LHCN-M2 (cell line): ENCODE measurements around the gene SLC25A26. TPM values are rescaled to one million over a fixed set of nuclear protein-coding genes. Genes with fewer than 3 reads are reported as not detected.
A peak's percentile ranks its signal among the peaks of the same experiment; 100 is the strongest.

Experiments
- DNase-seq: peaks from one replicate; pipeline ENCODE4 v3.0.0-alpha.2; 2012; ENCODE audit warnings: low read depth
- total RNA-seq: library from RNA; depleted of rRNA; stranded (reverse); fragments of >200 nt; gene quantifications from 2 replicates; pipeline ENCODE4 v1.2.3, GENCODE V29; 2014

SLC25A26 gene
- total RNA-seq, 1 experiment from 2014 or later = 25.9 TPM

DNA sequence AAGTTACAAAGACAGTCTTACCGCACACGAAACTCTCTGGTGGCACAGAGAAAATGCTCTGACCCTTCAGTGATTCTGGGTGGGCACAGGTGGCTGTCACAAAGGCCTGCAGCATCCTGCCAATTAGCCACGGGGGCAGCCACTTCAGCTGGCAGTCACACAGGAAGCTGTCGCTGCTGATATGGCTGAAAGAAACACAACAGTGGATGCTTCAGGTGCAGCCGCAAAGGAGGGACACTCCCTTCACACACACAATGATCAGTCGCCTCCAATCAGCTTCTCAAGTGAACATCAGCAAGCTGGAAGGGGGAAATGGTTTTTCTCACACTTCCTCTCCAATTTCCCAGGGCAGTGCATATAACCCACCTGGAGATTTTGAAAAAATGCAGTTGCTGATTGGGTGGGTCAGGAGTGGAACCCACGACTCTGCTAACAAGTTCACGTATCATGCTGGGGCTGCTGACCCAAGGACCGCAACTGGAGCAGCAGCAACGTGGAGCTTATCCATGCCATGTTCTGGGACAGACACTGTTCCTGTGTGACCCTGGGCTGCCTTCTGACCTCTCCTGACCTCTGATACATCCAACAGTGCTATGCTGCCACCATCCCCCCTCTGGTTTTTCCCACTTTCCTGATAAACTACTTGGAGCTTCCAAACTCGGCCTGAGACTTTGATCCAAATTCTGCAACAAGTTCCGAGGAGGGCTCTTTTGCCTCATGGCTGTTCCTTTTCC lies 173.4 kb downstream of the SLC25A26 start:
- no peak for DNase-seq

DNA sequence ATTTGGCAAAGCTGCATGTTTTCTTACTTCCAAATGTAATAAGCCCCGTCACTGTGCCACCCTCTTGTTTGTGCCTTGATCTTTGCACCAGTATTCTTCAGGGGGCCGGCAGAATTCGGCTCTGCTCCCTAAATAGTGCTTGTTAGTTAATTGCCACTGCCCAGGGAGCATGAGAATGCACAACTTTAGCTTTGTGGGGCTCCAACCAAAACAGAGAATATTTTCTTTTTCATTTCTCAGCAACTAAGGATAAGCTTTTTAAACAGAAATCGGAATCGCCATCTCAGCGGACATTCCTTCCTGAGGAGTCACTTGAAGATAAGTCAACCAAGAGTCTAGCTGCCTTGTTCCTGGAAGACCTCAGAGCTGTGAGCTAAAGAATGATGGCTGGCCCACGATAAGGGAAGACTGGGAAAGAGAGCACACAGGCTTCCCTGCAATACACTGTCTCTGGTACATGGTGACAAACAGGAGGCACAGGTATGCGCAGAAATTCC lies 174.0 kb downstream of the SLC25A26 start:
- DNase-seq = no peak

DNA sequence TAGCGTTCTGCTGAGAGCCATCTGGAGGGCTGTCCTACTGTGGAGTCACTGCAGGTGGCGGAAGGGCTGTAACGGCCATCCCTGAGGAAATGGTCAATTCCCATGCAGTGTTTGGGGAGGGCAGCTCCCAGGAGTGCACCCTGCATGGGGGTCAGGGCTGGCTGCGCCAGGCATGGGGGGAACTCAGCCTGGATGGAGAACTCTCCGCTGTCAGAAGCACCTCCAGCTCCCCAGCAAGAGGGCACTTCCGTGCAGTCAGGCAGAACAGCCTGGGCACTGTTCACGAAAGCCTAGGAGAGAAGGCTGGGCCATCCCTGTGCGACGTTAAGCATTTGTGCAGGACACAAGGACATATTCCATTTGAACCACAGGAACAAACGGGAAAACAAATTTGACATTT lies 174.8 kb downstream of the SLC25A26 start:
- no peak for DNase-seq

DNA sequence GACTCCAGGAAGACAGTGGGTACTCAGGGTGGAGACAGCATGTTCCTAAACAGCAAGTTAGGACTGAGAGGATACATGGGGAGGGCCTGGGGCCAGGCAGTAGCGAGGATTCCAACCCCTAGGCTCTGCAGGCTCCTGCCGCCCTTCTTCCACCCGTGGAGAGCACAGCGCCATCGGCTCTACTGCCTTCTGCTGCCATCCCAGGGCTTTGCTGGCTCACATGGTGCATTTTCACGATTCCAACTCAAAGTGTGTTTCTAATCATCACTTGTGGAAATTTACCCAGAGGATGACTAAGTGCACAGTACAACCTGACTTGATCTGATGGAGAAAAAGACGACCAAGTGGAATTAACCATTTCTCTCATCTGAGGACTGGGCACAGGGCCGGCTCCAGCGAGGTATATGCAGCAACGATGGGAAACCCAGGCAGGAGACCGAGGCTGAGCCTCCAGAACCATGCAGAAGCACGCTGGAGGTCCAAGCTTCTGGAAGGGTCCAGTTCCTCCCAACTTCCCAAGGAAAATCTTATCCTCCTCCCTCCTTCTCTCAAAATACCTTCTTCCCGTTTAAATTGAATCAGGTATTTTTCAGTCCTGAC lies 175.5 kb downstream of the SLC25A26 start:
- DNase-seq = no peak

DNA sequence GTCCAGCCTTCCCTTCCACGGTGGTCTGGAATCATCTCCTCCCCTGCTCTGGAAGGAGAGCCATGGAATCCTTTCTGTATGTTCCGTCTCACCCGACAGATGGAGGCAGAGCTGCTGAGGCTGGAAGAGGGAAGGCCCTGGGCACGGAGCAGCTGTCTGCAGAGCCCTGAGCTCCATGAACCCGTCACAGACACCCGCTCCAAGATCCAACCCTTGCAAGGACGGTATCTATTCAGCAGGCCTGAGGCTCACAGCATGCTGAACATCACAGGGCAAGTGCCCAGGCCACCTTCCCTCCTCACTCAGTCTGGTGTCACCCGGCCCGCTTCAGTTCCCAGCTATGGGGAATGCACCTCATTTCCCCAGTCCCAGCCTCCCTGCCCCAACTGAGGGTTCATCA lies 176.1 kb downstream of the SLC25A26 start:
- no peak for DNase-seq

DNA sequence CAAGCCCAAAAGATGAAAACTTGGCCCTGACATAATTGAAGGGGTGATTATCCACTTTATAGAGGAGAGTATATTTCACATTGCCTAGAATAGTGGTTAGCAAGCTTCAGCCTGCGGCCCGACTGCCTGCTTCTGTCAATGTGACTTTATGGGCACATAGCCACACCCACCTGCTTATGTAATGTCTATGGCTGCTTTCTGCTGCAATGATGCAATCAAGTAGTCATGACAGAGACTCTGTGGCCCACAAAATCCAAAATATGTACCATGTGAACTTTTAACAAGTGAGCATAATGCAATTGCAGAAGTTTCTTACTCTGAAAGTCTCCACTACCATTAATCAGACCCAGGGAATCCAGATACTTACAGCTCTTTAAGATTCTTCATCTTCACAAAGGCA lies 176.9 kb downstream of the SLC25A26 start:
- DNase-seq = peak; percentile 18

DNA sequence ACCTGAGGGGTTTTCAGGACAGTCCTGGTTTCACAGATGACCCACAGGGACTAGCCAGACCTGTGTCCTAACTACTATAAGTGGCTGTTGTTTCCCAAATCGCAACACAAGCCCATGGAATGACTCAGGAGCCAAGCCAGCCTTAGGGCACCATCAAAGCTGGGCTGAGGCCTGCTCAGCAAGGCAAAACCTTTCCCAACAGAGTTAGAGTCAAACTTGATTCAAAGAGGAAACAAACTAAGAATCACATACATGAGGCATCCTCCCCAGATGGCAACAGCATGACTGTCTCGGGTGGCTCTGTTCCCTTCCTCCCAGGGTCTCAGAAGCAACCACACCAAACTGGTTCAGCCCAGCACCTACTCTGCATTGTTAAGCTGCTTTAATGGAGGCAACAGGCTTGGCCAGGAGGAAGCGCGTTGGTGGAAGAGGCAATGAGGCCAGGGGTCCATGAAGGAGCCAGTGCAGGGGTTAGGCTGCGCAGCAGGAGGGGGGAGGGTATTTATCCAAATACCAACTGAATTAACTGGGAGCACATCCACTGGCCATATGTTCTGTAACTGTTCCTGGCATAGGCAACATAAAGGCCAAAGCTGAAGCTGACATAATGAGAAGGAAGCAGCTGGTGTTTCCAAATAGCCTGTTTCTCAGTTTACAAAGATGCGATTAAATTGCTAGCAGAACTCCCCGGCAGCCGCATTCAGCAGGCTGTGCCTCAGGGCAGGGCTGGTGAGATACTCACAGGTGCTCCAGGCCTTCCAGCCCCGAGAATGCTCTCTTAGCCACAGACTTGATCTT lies 177.6 kb downstream of the SLC25A26 start:
- DNase-seq = no peak

DNA sequence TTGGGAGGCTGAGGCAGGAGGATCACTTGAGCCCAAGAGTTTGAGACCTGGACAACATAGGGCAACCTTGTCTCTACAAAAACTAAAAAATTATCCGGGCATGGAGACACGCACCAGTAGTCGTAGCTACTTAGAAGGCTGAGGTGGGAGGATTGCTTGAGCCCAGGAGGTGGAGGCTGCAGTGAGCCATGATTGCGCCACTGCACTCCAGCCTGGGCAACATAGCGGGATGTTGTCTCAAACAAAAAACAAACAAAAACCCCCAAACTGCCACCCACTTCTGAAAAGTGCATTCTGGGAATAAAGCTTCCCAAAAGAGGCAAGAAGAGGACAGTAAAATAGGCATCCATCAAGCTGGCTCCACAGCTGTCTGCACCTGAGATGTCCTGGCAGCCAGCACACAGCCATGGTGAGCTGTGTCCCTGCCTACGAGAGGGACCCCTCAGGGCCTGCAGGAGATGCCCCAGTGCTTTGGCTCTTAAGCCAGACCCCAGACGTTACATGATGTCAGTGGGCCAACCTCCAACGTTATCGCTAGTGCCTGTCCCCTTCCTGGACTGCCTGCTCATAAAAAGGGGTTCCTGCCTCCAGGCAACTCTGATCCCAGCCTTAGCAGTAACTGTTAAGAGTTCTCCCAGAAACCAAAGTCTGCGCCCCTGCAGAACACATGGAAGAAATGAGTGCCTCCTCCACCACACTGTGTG lies 178.9 kb downstream of the SLC25A26 start:
- DNase-seq = no peak

DNA sequence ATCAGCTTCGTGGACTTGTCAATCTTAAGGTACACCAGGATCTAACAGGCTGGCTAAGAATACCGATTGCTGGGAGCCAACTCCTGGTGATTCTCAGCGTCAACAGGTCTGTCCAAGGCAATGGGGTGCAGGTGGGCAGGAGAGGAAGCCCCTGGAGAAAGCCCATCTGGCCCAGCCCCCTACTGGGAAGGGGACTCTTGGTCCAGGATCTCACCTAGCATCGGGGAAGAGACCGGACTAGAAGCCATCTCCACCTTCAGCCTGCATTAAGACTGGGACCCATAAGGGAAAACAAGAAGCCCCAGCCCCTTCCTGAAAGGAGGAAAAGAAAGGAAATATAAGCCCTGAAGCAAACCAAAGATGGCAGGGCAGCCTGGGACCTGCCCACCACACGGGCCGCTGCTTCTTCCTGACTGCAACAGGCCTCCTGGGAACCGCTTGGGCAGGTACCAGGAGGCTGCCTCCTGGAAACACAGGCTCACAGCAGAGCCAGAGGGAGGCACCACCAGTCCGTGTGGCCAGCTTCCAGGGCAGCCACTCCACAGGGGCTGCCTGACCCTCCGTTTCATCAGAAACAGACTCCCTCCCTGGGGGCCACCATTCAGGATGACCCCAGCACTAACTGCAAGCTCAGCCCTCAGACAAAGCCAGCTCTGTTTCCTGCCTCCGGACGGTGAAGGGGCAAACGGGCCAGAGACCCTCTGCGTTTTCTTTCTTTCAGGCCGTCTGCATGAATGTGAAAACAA lies 179.8 kb downstream of the SLC25A26 start:
- DNase-seq = no peak

DNA sequence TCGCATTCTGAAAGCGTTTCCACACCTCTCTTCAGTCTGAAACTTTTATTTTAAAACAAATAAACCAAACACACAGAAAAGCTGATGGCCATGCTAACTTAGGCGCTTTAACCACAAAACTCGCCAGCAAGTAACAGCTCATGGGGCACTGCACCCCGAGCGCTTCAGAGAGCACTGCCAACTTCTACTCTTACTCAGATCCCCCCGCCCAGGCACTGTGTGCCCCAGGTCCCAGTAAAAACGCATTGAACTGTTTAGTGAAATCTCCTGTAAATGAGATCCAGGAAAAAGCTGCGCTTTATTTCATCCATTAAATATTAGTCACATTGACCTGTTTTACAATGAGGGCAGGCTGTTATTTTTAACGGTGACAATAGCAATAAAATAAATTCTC lies 180.4 kb downstream of the SLC25A26 start:
- DNase-seq = no peak

DNA sequence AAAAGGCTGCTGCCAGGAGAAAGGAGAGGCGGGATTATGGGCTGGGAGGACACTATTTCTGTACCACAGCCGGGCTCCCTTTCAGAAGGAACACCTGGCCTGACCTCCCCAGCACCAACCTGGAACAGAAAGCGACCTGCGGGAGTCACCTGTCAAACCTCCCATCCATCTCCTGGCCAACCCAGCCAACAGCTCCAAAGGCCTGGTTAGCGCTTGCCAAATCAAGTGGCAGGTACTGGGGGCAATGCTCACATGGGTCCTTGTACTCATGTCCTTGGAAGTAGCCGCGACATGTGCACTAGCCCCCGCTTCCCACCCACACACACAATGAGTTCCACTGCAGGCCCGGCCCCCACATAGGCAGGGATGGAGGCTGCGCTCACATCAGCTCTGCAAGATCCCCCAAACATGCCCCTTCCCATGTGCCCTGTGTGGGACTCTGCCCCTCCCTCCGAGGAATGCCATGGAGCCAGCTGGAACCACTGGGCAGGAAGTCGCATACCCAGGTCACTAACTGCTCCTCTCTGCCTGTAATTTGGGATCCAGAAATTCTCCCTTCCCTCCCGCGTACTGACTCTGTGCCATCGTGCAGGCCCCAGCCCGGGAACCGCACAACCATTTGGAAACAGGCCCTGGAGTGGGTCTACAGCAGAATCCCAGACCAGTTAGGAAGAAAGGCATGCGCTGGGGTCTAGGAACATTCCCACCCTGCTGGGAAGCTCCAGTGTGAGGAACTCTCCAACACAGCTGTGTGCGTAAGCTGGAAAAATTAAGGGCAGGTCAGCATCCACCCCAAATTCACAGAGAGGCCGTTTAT lies 181.1 kb downstream of the SLC25A26 start:
- no peak for DNase-seq

DNA sequence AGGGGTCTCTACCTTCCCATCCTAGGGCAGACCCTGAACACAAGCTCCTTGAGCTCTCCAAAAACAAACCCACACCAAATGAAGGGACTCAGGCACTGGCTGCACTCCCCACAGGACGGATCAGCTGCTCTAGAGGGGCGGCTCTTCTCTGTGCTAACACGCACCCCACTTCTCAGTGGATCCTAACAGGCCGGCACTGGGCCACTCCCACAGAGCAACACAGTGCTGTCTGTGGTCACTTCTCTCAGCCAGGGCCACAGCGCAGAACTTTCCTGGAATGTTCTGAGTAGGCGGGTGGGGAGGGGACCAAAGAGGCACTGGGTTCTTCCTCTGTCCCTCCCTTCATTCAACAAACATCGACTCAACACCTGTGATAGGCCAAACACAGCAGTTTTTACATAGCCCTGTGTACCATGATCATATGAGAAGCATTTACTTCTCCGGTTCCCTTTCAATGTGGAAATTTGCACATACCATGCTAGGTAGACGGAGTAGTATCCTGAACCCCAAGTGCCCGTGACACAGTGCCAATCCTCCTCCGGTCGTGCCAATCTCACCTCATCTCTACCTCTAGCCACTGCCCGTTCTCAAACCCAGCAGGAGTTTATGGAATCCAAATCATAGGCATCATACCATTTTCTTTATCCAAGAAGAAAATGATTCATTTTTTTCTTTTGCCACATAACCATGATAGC lies 181.9 kb downstream of the SLC25A26 start:
- DNase-seq = no peak

DNA sequence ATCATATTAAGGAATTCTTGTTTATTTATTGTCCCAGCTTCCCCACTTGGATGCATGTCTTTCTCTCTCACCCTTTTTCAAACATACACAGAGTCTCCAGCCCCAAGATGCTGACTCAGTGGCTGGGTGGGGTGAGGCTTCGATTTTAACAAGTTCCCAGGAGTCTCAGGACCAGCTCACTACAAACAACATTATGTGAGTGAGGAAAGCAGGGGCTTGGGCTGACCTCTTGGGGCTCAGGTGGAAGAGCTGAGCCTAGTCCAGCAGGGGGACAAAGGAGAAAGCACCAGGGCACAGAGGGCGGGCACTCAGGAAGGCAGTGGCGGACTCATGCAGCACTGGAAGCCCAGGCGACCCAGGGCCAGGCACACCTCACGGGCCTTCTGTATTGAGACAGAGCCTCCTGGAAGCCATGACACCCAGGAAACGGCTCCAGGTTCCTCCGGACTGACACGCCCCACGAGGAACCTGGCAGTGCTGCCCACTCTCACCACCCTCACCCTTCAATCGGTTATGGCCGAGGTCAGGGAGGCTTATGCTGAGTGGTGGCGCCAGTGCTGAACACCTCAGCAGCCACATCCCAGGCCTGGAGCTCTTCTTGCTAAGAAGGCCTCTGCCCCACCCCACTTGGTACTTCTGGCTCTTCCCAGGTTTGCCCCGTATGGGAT lies 182.7 kb downstream of the SLC25A26 start:
- DNase-seq = no peak

DNA sequence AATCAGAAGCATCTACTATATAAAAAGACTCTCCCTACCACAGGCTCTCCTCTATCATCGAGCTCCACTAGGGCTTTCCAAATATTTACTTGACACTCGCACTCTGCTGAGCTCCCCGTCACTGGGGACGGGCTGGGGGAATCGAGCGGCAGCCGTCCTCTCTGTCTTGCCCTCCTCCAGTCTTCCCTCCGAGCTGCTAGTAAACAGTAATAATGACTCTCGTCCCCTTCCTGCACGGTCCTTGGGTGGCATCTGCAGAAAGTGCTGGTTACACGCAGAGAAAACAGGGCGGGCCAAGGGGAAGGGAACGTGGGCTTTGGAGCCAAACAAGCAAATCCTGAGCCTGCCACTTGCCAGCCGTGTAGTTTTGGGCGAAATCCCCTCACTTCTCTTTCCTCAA lies 183.4 kb downstream of the SLC25A26 start:
- no peak for DNase-seq

DNA sequence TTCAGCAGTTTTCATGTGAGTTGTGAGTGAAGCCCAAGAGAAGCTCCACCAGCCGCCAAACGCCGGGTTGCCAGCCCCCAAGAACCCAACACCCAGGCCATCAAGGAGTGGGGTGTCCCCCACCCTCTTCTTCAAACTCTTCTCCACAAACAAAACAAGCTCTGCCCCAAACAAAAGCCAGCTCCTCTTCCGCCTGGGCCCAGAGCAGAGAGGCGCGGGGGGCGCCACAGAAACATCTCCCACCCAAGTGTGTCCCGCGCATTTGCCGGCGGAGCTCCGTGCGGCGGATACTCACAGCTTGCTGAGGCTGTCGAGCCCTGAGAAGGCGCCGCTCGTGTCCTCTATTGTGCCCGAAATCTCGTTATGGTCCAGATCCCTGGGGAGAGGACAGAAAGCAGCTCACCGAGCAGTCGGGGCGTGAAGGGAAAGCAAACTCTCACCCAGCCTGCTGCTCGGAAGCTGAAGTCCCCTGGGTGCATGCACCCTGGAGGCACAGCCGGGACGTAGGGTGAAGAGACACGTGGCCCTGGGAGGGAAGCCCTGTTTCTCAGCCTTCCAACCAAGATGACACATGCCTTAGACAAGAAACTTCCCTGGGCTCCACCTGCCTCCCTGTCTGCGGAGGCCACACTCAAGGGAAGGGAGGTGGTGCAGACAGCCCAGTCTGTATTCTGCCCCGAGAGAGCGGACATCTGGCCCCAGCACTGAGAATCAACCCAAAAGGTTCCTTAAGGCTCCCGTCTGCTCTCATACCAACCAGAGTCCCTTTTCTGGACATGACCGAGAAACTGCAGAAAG lies 184.3 kb downstream of the SLC25A26 start:
- DNase-seq = no peak

DNA sequence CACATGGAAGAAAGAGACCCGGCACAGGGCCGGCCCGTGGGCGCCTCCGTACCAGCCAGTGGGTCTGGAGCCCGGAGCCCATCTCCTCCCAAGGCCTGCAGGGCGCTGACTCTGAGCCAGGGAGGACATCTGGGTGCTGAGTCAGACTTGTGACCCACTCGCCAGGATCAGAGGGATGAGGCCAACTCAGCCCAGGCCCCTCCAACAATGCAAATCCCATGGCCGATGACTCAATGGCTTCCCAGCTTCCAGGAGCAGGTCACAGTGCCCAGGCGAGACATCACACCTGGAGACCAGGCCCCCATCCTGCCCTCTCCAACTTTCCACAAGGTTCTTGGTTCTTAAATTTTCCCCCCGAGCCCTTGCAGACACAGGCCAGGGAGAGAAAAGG lies 184.9 kb downstream of the SLC25A26 start:
- DNase-seq = peak; percentile 46

DNA sequence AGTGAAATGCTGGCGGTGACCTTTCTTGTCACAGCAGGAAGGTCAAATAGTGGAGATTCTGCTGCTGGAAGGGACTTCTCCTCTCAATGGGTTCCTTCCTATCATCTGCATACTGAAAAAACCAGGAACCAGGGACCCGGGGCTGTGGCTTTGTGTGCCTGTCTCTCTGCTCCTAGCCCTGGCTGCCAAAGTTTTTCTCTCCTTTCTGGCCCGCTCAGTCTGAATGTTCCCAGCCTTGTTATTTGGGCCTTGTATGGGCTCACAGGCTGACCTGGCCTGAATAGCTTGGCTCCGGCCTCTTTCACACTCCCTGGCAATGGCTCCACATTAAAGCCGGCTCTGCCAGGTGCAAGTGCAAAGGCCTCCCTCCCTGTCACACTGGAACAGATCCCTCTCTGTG lies 185.4 kb downstream of the SLC25A26 start:
- no peak for DNase-seq
